Loucy (cell line): ENCODE results near the gene INTS6.

Experiments used
- CTCF ChIP-seq: fragments of 200-600 bp; sonication (generic); conservative IDR thresholded peaks from 2 replicates; pipeline ENCODE4 v1.5.1; 2014; ENCODE audit warnings: mild to moderate bottlenecking, antibody characterized with exemption, low read length
- EZH2phosphoT487 ChIP-seq: fragments of 200-600 bp; IDR thresholded peaks from 2 replicates; pipeline ENCODE4 v1.6.1; 2018; ENCODE audit warnings: antibody characterized with exemption, mild to moderate bottlenecking, moderate library complexity, borderline replicate concordance

- TF ChIP-seq CTCF (no peak), EZH2phosphoT487 (no peak)
Measured at GRCh38 chr13:51331354-51331861, 121.4 kb downstream of the INTS6 start.
